ENCODE results near the gene PCID2. TPM values are rescaled to one million over a fixed set of nuclear protein-coding genes. Genes with fewer than 3 reads are reported as not detected.

Gene PCID2
- total RNA-seq, 1 experiment from 2014 or later = 39.7 TPM

- no TSS peak for BruUV-seq (replicated peaks)
- CTCF ChIA-PET = no interaction called here
- no peak overlapping the region for H3K27ac ChIP-seq (ENCODE audit: low read length)
- H3K4me1 ChIP-seq (ENCODE audit: control insufficient read depth, insufficient read depth, low read length) = no peaks in the 10 kb centered on the region; the same call in 1 of the 2 replicates
- in situ Hi-C loops (cut with HindIII; ENCODE audit: low pct_unique_long_range_greater_than_20kb, low sequenced_read_pairs) = no loop called here
- no peaks in the 10 kb centered on the region for H3K36me3 ChIP-seq (ENCODE audit: control insufficient read depth, insufficient read depth, low read length)
- POLR2A ChIA-PET = no interaction called here
- H3K4me3 ChIP-seq (ENCODE audit: low read depth in 2 of 2, low read length in 2 of 2) = no peak overlapping the region
- DNase-seq (ENCODE audit: low read depth, low spot score) = no peak
- no peak for ATAC-seq
- no peaks in the 10 kb centered on the region for H3K9me3 ChIP-seq (ENCODE audit: control insufficient read depth, insufficient read depth, low read depth, low read length)
- intact Hi-C loops (cut with micrococcal nuclease; ENCODE audit: unreplicated experiment) = no loop called here
- no peaks in the 10 kb centered on the region for H3K27me3 ChIP-seq (ENCODE audit: control insufficient read depth, insufficient read depth, low read length)
- TF ChIP-seq TCF7L2 (IDR thresholded peaks at IDR 0.05; ENCODE audit: low read depth, low read length) = no peak
- TF ChIP-seq CTCF (IDR thresholded peaks at IDR 0.05) = no peak
- TF ChIP-seq REST (IDR thresholded peaks at IDR 0.05; ENCODE audit: insufficient read depth in 1 of 2, low read depth in 2 of 2, low read length in 1 of 2) = no peak
- TF ChIP-seq POLR2AphosphoS5 (IDR thresholded peaks at IDR 0.05; ENCODE audit: low read depth, low read length) = no peak
- no peak for TF ChIP-seq SIN3A (IDR thresholded peaks at IDR 0.05; ENCODE audit: borderline replicate concordance, insufficient read depth, low read depth, low read length)
These were observed 44.0 kb downstream of the PCID2 start for GRCh38 chr13:113164492-113164891.

GRCh38 chr13:113162783-113163685 lies 45.4 kb downstream of the PCID2 start:
- ChIA-PET POLR2A (no interaction called here), CTCF (interaction anchor here (0.5 to 0.7 kb wide), 2 partner anchors 16 to 126 kb away, joined by 3 read pairs; no protein-coding TSS in a partner anchor)

More at GRCh38 chr13:113162783-113163685, 45.4 kb downstream of the PCID2 start:
- no peaks in the 10 kb centered on the region for H3K9me3 ChIP-seq (ENCODE audit: control insufficient read depth, insufficient read depth, low read depth, low read length)
- no peak overlapping the region for H3K4me3 ChIP-seq (ENCODE audit: low read depth in 2 of 2, low read length in 2 of 2)
- H3K27me3 ChIP-seq (ENCODE audit: control insufficient read depth, insufficient read depth, low read length) = no peaks in the 10 kb centered on the region
- H3K36me3 ChIP-seq (ENCODE audit: control insufficient read depth, insufficient read depth, low read length) = no peaks in the 10 kb centered on the region
- in situ Hi-C loops (cut with HindIII; ENCODE audit: low pct_unique_long_range_greater_than_20kb, low sequenced_read_pairs) (no loop called here), intact Hi-C loops (cut with micrococcal nuclease; ENCODE audit: unreplicated experiment) (no loop called here)
- BruUV-seq (replicated peaks) = no TSS peak
- no peak for TF ChIP-seq REST (IDR thresholded peaks at IDR 0.05; ENCODE audit: insufficient read depth in 1 of 2, low read depth in 2 of 2, low read length in 1 of 2)
- no peak for TF ChIP-seq SIN3A (IDR thresholded peaks at IDR 0.05; ENCODE audit: borderline replicate concordance, insufficient read depth, low read depth, low read length)
- no peak for TF ChIP-seq CTCF (IDR thresholded peaks at IDR 0.05)
- TF ChIP-seq POLR2AphosphoS5 (IDR thresholded peaks at IDR 0.05; ENCODE audit: low read depth, low read length) = no peak
- TF ChIP-seq TCF7L2 (IDR thresholded peaks at IDR 0.05; ENCODE audit: low read depth, low read length) = no peak
- no peak overlapping the region for H3K27ac ChIP-seq (ENCODE audit: low read length)
- ATAC-seq (peak; percentile 52; the same call in 1 of the 2 replicates), DNase-seq (ENCODE audit: low read depth, low spot score) (no peak)
- H3K4me1 ChIP-seq (ENCODE audit: control insufficient read depth, insufficient read depth, low read length) = no peaks in the 10 kb centered on the region; the same call in 1 of the 2 replicates
